Measurements from ENCODE around the gene EIF4E2.

- TF ChIP-seq ZNF423 (CRISPR knock-in tag; IDR thresholded peaks at IDR 0.05), result no peak
- TF ChIP-seq ZNF219 (CRISPR knock-in tag; IDR thresholded peaks at IDR 0.05; ENCODE audit: borderline replicate concordance), result no peak
- TF ChIP-seq, protein P1, sequence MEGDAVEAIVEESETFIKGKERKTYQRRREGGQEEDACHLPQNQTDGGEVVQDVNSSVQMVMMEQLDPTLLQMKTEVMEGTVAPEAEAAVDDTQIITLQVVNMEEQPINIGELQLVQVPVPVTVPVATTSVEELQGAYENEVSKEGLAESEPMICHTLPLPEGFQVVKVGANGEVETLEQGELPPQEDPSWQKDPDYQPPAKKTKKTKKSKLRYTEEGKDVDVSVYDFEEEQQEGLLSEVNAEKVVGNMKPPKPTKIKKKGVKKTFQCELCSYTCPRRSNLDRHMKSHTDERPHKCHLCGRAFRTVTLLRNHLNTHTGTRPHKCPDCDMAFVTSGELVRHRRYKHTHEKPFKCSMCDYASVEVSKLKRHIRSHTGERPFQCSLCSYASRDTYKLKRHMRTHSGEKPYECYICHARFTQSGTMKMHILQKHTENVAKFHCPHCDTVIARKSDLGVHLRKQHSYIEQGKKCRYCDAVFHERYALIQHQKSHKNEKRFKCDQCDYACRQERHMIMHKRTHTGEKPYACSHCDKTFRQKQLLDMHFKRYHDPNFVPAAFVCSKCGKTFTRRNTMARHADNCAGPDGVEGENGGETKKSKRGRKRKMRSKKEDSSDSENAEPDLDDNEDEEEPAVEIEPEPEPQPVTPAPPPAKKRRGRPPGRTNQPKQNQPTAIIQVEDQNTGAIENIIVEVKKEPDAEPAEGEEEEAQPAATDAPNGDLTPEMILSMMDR (IDR thresholded peaks at IDR 0.05), result no peak
- no peak for TF ChIP-seq PRDM15 (CRISPR knock-in tag; IDR thresholded peaks at IDR 0.05)
- TF ChIP-seq ETV6 (CRISPR knock-in tag; IDR thresholded peaks at IDR 0.05), result no peak
- no peak for TF ChIP-seq TEAD4 (CRISPR knock-in tag; IDR thresholded peaks at IDR 0.05)
- no peak for TF ChIP-seq ZNF138 (CRISPR knock-in tag; conservative IDR thresholded peaks at IDR 0.05)
- TF ChIP-seq NR3C1 (CRISPR knock-in tag; conservative IDR thresholded peaks at IDR 0.05; ENCODE audit: low read depth), result no peak
- TF ChIP-seq ATF3 (CRISPR knock-in tag; conservative IDR thresholded peaks at IDR 0.05), result no peak
- no peak for TF ChIP-seq NR1H2 (CRISPR knock-in tag; IDR thresholded peaks at IDR 0.05)
- no peak for TF ChIP-seq TCF7 (CRISPR knock-in tag; IDR thresholded peaks at IDR 0.05; ENCODE audit: low read depth)
Measured at GRCh38 chr2:232516551-232516950, 33.9 kb upstream of the EIF4E2 start.

Data from WTC11 (cell line).